Dendritic cell treated with granulocyte-macrophage colony-stimulating factor and Interleukin-4, amounts not matched to agents 40 ng/mL and 50 ng/mL, for 4 days (primary cell): ENCODE measurements around the gene CACNA2D1.

Source experiments
- H3K27ac Mint-ChIP-seq: one replicate; pipeline ENCODE4 v1.8.0; 2022; ENCODE audit warnings: mild to moderate bottlenecking, mixed read lengths
- H3K27me3 Mint-ChIP-seq: one replicate; pipeline ENCODE4 v1.8.0; 2022; ENCODE audit warnings: mild to moderate bottlenecking, mixed read lengths
- H3K36me3 Mint-ChIP-seq: one replicate; pipeline ENCODE4 v1.8.0; 2022; ENCODE audit warnings: low read depth, mixed read lengths
- H3K4me1 Mint-ChIP-seq: one replicate; pipeline ENCODE4 v1.8.0; 2022; ENCODE audit warnings: low read depth, mixed read lengths
- H3K4me3 Mint-ChIP-seq: one replicate; pipeline ENCODE4 v1.8.0; 2022; ENCODE audit warnings: mild to moderate bottlenecking, moderate library complexity, mixed read lengths
- H3K9me3 Mint-ChIP-seq: one replicate; pipeline ENCODE4 v1.8.0; 2022; ENCODE audit warnings: mixed read lengths
- intact Hi-C: fragments of 100-400 bp; cut with micrococcal nuclease; formaldehyde crosslinking; loops from one replicate; pipeline ENCODE4 v1.15.0; 2022

CACNA2D1 gene

GRCh38 chr7:82105463-82105862, 338.1 kb downstream of the CACNA2D1 start:
- H3K9me3 Mint-ChIP-seq, result no peaks in the 10 kb centered on the region
- H3K4me3 Mint-ChIP-seq, result no peak overlapping the region
- no peaks in the 10 kb centered on the region for H3K4me1 Mint-ChIP-seq
- no peaks in the 10 kb centered on the region for H3K36me3 Mint-ChIP-seq
- H3K27ac Mint-ChIP-seq, result no peak overlapping the region
- intact Hi-C loops, result no loop called here
- no peaks in the 10 kb centered on the region for H3K27me3 Mint-ChIP-seq

- no peaks in the 10 kb centered on the region for H3K27me3 Mint-ChIP-seq
- intact Hi-C loops, result no loop called here
Observed at GRCh38 chr7:82098414-82098813, 345.2 kb downstream of the CACNA2D1 start.

GRCh38 chr7:82091126-82091684, 352.4 kb downstream of the CACNA2D1 start:
- Mint-ChIP-seq H3K36me3 (no peaks in the 10 kb centered on the region), H3K27me3 (no peaks in the 10 kb centered on the region), H3K27ac (no peak overlapping the region), H3K4me1 (no peaks in the 10 kb centered on the region), H3K9me3 (no peaks in the 10 kb centered on the region), H3K4me3 (no peak overlapping the region)
- intact Hi-C loops, result no loop called here

More at GRCh38 chr7:82098414-82098813, 345.2 kb downstream of the CACNA2D1 start:
- Mint-ChIP-seq H3K36me3 (no peaks in the 10 kb centered on the region), H3K4me1 (no peaks in the 10 kb centered on the region), H3K9me3 (no peaks in the 10 kb centered on the region), H3K27ac (no peak overlapping the region), H3K4me3 (no peak overlapping the region)

GRCh38 chr7:82087099-82087498, 356.5 kb downstream of the CACNA2D1 start:
- Mint-ChIP-seq H3K27me3 (no peaks in the 10 kb centered on the region), H3K36me3 (no peaks in the 10 kb centered on the region), H3K27ac (no peak overlapping the region), H3K4me3 (no peak overlapping the region), H3K4me1 (no peaks in the 10 kb centered on the region), H3K9me3 (no peaks in the 10 kb centered on the region)
- intact Hi-C loops, result no loop called here

- Mint-ChIP-seq H3K36me3 (no peaks in the 10 kb centered on the region), H3K4me1 (no peaks in the 10 kb centered on the region), H3K27me3 (no peaks in the 10 kb centered on the region), H3K9me3 (no peaks in the 10 kb centered on the region), H3K27ac (no peak overlapping the region), H3K4me3 (no peak overlapping the region)
- intact Hi-C loops, result no loop called here
Observed at GRCh38 chr7:82085116-82085515, 358.5 kb downstream of the CACNA2D1 start.

- Mint-ChIP-seq H3K9me3 (no peaks in the 10 kb centered on the region), H3K27ac (no peak overlapping the region), H3K4me1 (peaks cover 5% of the 10 kb centered on the region), H3K36me3 (no peaks in the 10 kb centered on the region), H3K27me3 (no peaks in the 10 kb centered on the region), H3K4me3 (no peak overlapping the region)
- intact Hi-C loops, result no loop called here
Observed at GRCh38 chr7:82081644-82082224, 361.8 kb downstream of the CACNA2D1 start.

GRCh38 chr7:82080254-82080927, 363.2 kb downstream of the CACNA2D1 start:
- no peak overlapping the region for H3K4me3 Mint-ChIP-seq
- H3K9me3 Mint-ChIP-seq, result no peaks in the 10 kb centered on the region
- peaks cover 5% of the 10 kb centered on the region for H3K4me1 Mint-ChIP-seq
- intact Hi-C loops, result no loop called here
- H3K27ac Mint-ChIP-seq, result no peak overlapping the region
- H3K36me3 Mint-ChIP-seq, result no peaks in the 10 kb centered on the region
- H3K27me3 Mint-ChIP-seq, result no peaks in the 10 kb centered on the region

- H3K9me3 Mint-ChIP-seq, result no peaks in the 10 kb centered on the region
- H3K4me3 Mint-ChIP-seq, result no peak overlapping the region
- H3K36me3 Mint-ChIP-seq, result no peaks in the 10 kb centered on the region
- H3K4me1 Mint-ChIP-seq, result peaks cover 5% of the 10 kb centered on the region
- no peaks in the 10 kb centered on the region for H3K27me3 Mint-ChIP-seq
- intact Hi-C loops, result no loop called here
- no peak overlapping the region for H3K27ac Mint-ChIP-seq
Observed at GRCh38 chr7:82079527-82079926, 364.1 kb downstream of the CACNA2D1 start.

- H3K27ac Mint-ChIP-seq, result no peak overlapping the region
- H3K27me3 Mint-ChIP-seq, result no peaks in the 10 kb centered on the region
- peaks cover 5% of the 10 kb centered on the region for H3K4me1 Mint-ChIP-seq
- no peak overlapping the region for H3K4me3 Mint-ChIP-seq
- no peaks in the 10 kb centered on the region for H3K36me3 Mint-ChIP-seq
- intact Hi-C loops, result no loop called here
- no peaks in the 10 kb centered on the region for H3K9me3 Mint-ChIP-seq
Observed at GRCh38 chr7:82078807-82079206, 364.8 kb downstream of the CACNA2D1 start.

GRCh38 chr7:82071468-82071867, 372.1 kb downstream of the CACNA2D1 start:
- no peak overlapping the region for H3K4me3 Mint-ChIP-seq
- H3K4me1 Mint-ChIP-seq, result no peaks in the 10 kb centered on the region
- H3K9me3 Mint-ChIP-seq, result no peaks in the 10 kb centered on the region
- no peak overlapping the region for H3K27ac Mint-ChIP-seq
- H3K36me3 Mint-ChIP-seq, result no peaks in the 10 kb centered on the region
- H3K27me3 Mint-ChIP-seq, result no peaks in the 10 kb centered on the region
- intact Hi-C loops, result no loop called here

- no peak overlapping the region for H3K27ac Mint-ChIP-seq
- no peaks in the 10 kb centered on the region for H3K36me3 Mint-ChIP-seq
- no peaks in the 10 kb centered on the region for H3K9me3 Mint-ChIP-seq
- no peaks in the 10 kb centered on the region for H3K4me1 Mint-ChIP-seq
- H3K27me3 Mint-ChIP-seq, result no peaks in the 10 kb centered on the region
- H3K4me3 Mint-ChIP-seq, result no peak overlapping the region
- intact Hi-C loops, result no loop called here
Observed at GRCh38 chr7:82067628-82068264, 375.8 kb downstream of the CACNA2D1 start.

GRCh38 chr7:82057476-82057875, 386.1 kb downstream of the CACNA2D1 start:
- Mint-ChIP-seq H3K27ac (no peak overlapping the region), H3K36me3 (no peaks in the 10 kb centered on the region), H3K4me1 (no peaks in the 10 kb centered on the region), H3K27me3 (no peaks in the 10 kb centered on the region), H3K4me3 (no peak overlapping the region), H3K9me3 (no peaks in the 10 kb centered on the region)
- intact Hi-C loops, result no loop called here

- Mint-ChIP-seq H3K27ac (no peak overlapping the region), H3K4me3 (no peak overlapping the region), H3K27me3 (no peaks in the 10 kb centered on the region), H3K4me1 (no peaks in the 10 kb centered on the region), H3K36me3 (no peaks in the 10 kb centered on the region), H3K9me3 (no peaks in the 10 kb centered on the region)
- intact Hi-C loops, result no loop called here
Observed at GRCh38 chr7:82056282-82056681, 387.3 kb downstream of the CACNA2D1 start.

GRCh38 chr7:82054544-82054943, 389.0 kb downstream of the CACNA2D1 start:
- Mint-ChIP-seq H3K4me3 (no peak overlapping the region), H3K27ac (no peak overlapping the region), H3K27me3 (no peaks in the 10 kb centered on the region), H3K36me3 (no peaks in the 10 kb centered on the region), H3K4me1 (no peaks in the 10 kb centered on the region), H3K9me3 (no peaks in the 10 kb centered on the region)
- intact Hi-C loops, result no loop called here
